ENCODE results near the gene HERC6. TPM values are rescaled to one million over a fixed set of nuclear protein-coding genes. Genes with fewer than 3 reads are reported as not detected.

The HERC6 gene
- total and polyA plus RNA-seq, 9 of the 15 experiments (the other 6 are each of a cell fraction or from before 2014, with no cell fraction given), result 0.01 to 0.68 (median 0.15) TPM

DNA sequence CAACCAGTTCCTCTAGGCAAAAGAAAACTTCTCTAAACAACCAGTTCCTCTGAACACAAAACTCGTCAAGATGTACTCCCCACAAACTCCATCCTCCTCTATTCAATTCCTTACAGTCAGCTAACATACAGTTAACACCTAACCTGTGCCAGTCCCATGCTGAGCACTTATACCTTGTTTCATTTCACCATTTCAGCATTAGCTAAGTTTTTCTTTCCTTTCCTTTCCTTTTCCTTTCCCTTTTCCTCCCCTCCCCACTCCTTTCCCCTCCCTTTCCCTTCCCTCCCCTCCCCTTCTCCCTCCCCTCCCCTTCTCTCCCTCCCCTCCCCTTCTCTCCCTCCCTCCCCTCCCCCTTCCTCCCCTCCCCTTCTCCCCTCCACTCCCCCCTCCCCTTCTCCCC lies 13.1 kb downstream of the HERC6 start:
- no peaks in the 10 kb centered on the region for H3K36me3 ChIP-seq (ENCODE audit: control insufficient read depth, insufficient read depth, low read length)
- TF ChIP-seq, protein P1, sequence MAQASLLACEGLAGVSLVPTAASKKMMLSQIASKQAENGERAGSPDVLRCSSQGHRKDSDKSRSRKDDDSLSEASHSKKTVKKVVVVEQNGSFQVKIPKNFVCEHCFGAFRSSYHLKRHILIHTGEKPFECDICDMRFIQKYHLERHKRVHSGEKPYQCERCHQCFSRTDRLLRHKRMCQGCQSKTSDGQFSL (CRISPR knock-in tag; IDR thresholded peaks at IDR 0.05), result no peak
- TF ChIP-seq, protein P1 (tag; IDR thresholded peaks at IDR 0.05), result no peak
- TF ChIP-seq MED1 (CRISPR knock-in tag; IDR thresholded peaks at IDR 0.05; ENCODE audit: borderline replicate concordance) (no peak), ZNF175 (CRISPR knock-in tag; IDR thresholded peaks at IDR 0.05; ENCODE audit: low read depth) (no peak), RFX7 (CRISPR knock-in tag; IDR thresholded peaks at IDR 0.05) (no peak), ELK3 (CRISPR knock-in tag; IDR thresholded peaks at IDR 0.05) (no peak), RUNX1 (IDR thresholded peaks at IDR 0.05; ENCODE audit: low read depth) (no peak), MEF2D (tag; conservative IDR thresholded peaks at IDR 0.05; ENCODE audit: low read depth) (no peak)
- TF ChIP-seq, protein P2, sequence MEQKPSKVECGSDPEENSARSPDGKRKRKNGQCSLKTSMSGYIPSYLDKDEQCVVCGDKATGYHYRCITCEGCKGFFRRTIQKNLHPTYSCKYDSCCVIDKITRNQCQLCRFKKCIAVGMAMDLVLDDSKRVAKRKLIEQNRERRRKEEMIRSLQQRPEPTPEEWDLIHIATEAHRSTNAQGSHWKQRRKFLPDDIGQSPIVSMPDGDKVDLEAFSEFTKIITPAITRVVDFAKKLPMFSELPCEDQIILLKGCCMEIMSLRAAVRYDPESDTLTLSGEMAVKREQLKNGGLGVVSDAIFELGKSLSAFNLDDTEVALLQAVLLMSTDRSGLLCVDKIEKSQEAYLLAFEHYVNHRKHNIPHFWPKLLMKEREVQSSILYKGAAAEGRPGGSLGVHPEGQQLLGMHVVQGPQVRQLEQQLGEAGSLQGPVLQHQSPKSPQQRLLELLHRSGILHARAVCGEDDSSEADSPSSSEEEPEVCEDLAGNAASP (IDR thresholded peaks at IDR 0.05), result no peak
- intact Hi-C loops (cut with micrococcal nuclease), result no loop called here
- no peak overlapping the region for H3K9ac ChIP-seq (ENCODE audit: insufficient read depth in 1 of 2, low read depth in 2 of 2, low read length in 2 of 2)
- no peak for ATAC-seq
- peaks cover 4 to 6% of the 10 kb centered on the region in 2 experiments; a peak in 4 of 5 replicates for H3K27me3 ChIP-seq (ENCODE audit: control insufficient read depth in 2 of 2, insufficient read depth in 2 of 2, low read length in 2 of 2)
- in situ Hi-C loops (cut with MboI), result no loop called here
- POLR2A ChIA-PET, result no interaction called here
- no peak for DNase-seq (ENCODE audit: extremely low read depth in 1 of 4, low spot score in 3 of 4)
- 0% methylated on average over 1 of the region's 1 CpG for WGBS (ENCODE audit: insufficient coverage, low coverage, missing lambda C conversion rate)
- no peak overlapping the region for H3K4me3 ChIP-seq
- H3K27ac ChIP-seq (ENCODE audit: extremely low read depth, low read depth, low read length), result no peak overlapping the region
- no peaks in the 10 kb centered on the region for H4K20me1 ChIP-seq (replicated peaks; ENCODE audit: control insufficient read depth, insufficient read depth, low read length)
- H3K79me2 ChIP-seq (ENCODE audit: control insufficient read depth, insufficient read depth, low read length), result no peaks in the 10 kb centered on the region
- H3K9me1 ChIP-seq (ENCODE audit: control insufficient read depth, insufficient read depth, low read length), result no peaks in the 10 kb centered on the region
- H3K4me2 ChIP-seq (ENCODE audit: insufficient read depth, low read length), result no peak overlapping the region
- H3K4me1 ChIP-seq (replicated peaks in 1 of 2; ENCODE audit: control insufficient read depth in 2 of 2, insufficient read depth in 2 of 2, low read length in 2 of 2), result no peaks in the 10 kb centered on the region
- no peak overlapping the region for H2AFZ ChIP-seq (ENCODE audit: low read depth, low read length)
- BruUV-seq (replicated peaks), result no TSS peak
- no peak for FAIRE-seq
- H3K9me3 ChIP-seq (replicated peaks; ENCODE audit: control insufficient read depth, insufficient read depth, low read depth, low read length), result no peaks in the 10 kb centered on the region
- CTCF ChIA-PET (ENCODE audit: low intra/inter-chr PET ratio), result no interaction called here
